SH-SY5Y (cell line): ENCODE data around the gene NLRC4.

Source experiments
- GATA2 ChIP-seq: IDR thresholded peaks from 2 replicates; pipeline ENCODE4 v1.6.1; 2011; ENCODE audit warnings: mild to moderate bottlenecking, low read depth, low read length
- GATA3 ChIP-seq: IDR thresholded peaks from 2 replicates; pipeline ENCODE4 v1.6.1; 2011; ENCODE audit warnings: low read depth, mild to moderate bottlenecking, low read length, moderate library complexity

- TF ChIP-seq GATA3 = no peak
- no peak for TF ChIP-seq GATA2
Measured at GRCh38 chr2:32290000-32290339, 25.3 kb upstream of the NLRC4 start.
